Large intestine (tissue), 3 donors: ENCODE data around the gene MTA3. TPM values are rescaled to one million over a fixed set of nuclear protein-coding genes. Genes with fewer than 3 reads are reported as not detected.

Experiments
- DNase-seq, 2 donors: peaks; one replicate each; pipeline versions ENCODE4 v3.0.0 to v3.0.0-alpha.2; 2013
- H3K27ac ChIP-seq: one replicate; pipeline ENCODE4 v1.5.1; 2013; ENCODE audit warnings: low read length
- H3K27me3 ChIP-seq: 2 replicates; pipeline ENCODE4 v1.6.1; 2013; ENCODE audit warnings: low read length; ENCODE audit not compliant: control insufficient read depth, insufficient read depth
- H3K36me3 ChIP-seq: 2 replicates; pipeline ENCODE4 v1.6.1; 2013; ENCODE audit warnings: low read length; ENCODE audit not compliant: control insufficient read depth, insufficient read depth
- H3K4me1 ChIP-seq: one replicate; pipeline ENCODE4 v1.6.1; 2013; ENCODE audit warnings: low read length; ENCODE audit not compliant: control insufficient read depth, insufficient read depth
- H3K4me3 ChIP-seq: one replicate; pipeline ENCODE4 v1.5.1; 2013; ENCODE audit warnings: low read length
- H3K9me3 ChIP-seq: one replicate; pipeline ENCODE4 v1.6.1; 2013; ENCODE audit warnings: mild to moderate bottlenecking, low read depth, low read length, moderate library complexity; ENCODE audit not compliant: control insufficient read depth
- WGBS: methylation state at CpG from one replicate; pipeline ENCODE4 v1.1.5; 2013; ENCODE audit warnings: low lambda C conversion rate; ENCODE audit not compliant: insufficient coverage; 5-methylcytosine and 5-hydroxymethylcytosine counted together
- polyA plus RNA-seq: library from polyadenylated mRNA; unstranded; fragments of 120-200 nt; gene quantifications from one replicate; pipeline ENCODE4 v1.2.1, GENCODE V29; 2013

The MTA3 gene
- polyA plus RNA-seq, 1 donor: 34.0 TPM

GRCh38 chr2:42791606-42792005 is 223.2 kb downstream of the MTA3 start:
- peak overlapping the region; percentile 94 for H3K4me3 ChIP-seq
- H3K4me1 ChIP-seq: peaks cover 6% of the 10 kb centered on the region
- peak overlapping the region; percentile 99 for H3K27ac ChIP-seq
- H3K27me3 ChIP-seq: no peaks in the 10 kb centered on the region
- peaks cover 10% of the 10 kb centered on the region for H3K36me3 ChIP-seq
- no peak for DNase-seq
- H3K9me3 ChIP-seq: no peaks in the 10 kb centered on the region
- no CpG with 5 or more reads among the region's 4 CpGs for WGBS

GRCh38 chr2:42792087-42792582 is 223.7 kb downstream of the MTA3 start:
- no CpG with 5 or more reads among the region's 18 CpGs for WGBS
- Histone ChIP-seq H3K4me1 (peaks cover 6% of the 10 kb centered on the region), H3K36me3 (peaks cover 7% of the 10 kb centered on the region), H3K27ac (peak overlapping the region; percentile 99), H3K9me3 (no peaks in the 10 kb centered on the region), H3K27me3 (no peaks in the 10 kb centered on the region), H3K4me3 (peak overlapping the region; percentile 94)
- no peak for DNase-seq

GRCh38 chr2:42792583-42793333 is 224.3 kb downstream of the MTA3 start, which contains the start of gene HAAO:
Gene HAAO, minus strand, starts transcription at chr2:42792583. Its CDS starts 47 bp downstream, at chr2:42792536.
- Histone ChIP-seq H3K27me3 (no peaks in the 10 kb centered on the region), H3K4me3 (peak within 1 kb of the TSS; percentile 94), H3K27ac (peak within 1 kb of the TSS; percentile 99), H3K9me3 (no peaks in the 10 kb centered on the region), H3K4me1 (peaks cover 6% of the 10 kb centered on the region), H3K36me3 (peaks cover 6% of the 10 kb centered on the region)
- DNase-seq: peak; percentile 85 to 95
- WGBS: no CpG with 5 or more reads among the region's 75 CpGs

GRCh38 chr2:42793334-42794270 is 225.2 kb downstream of the MTA3 start:
- Histone ChIP-seq H3K4me1 (peaks cover 6% of the 10 kb centered on the region), H3K4me3 (peak overlapping the region; percentile 94), H3K27ac (peak overlapping the region; percentile 99), H3K36me3 (peaks cover 6% of the 10 kb centered on the region), H3K9me3 (no peaks in the 10 kb centered on the region), H3K27me3 (no peaks in the 10 kb centered on the region)
- peak in 1 of 2 donors; percentile 71 for DNase-seq
- WGBS: 34% methylated on average over 5 of the region's 22 CpGs

GRCh38 chr2:42794271-42795046 is 226.0 kb downstream of the MTA3 start:
- Histone ChIP-seq H3K4me3 (peak overlapping the region; percentile 94), H3K4me1 (peaks cover 6% of the 10 kb centered on the region)
- DNase-seq: peak; percentile 47 to 71

GRCh38 chr2:42795275-42795674 is 226.8 kb downstream of the MTA3 start:
- WGBS: 83% methylated on average over 2 of the region's 6 CpGs
- no peak for DNase-seq
- H3K36me3 ChIP-seq: peaks cover 3% of the 10 kb centered on the region
- H3K9me3 ChIP-seq: no peaks in the 10 kb centered on the region
- peak overlapping the region; percentile 99 for H3K27ac ChIP-seq
- H3K4me1 ChIP-seq: peaks cover 6% of the 10 kb centered on the region
- H3K4me3 ChIP-seq: peak overlapping the region; percentile 94
- no peaks in the 10 kb centered on the region for H3K27me3 ChIP-seq

More at GRCh38 chr2:42794271-42795046, 226.0 kb downstream of the MTA3 start:
- H3K36me3 ChIP-seq: peaks cover 3% of the 10 kb centered on the region
- H3K27me3 ChIP-seq: no peaks in the 10 kb centered on the region
- WGBS: 50% methylated on average over 2 of the region's 8 CpGs
- H3K9me3 ChIP-seq: no peaks in the 10 kb centered on the region
- peak overlapping the region; percentile 99 for H3K27ac ChIP-seq

- H3K4me1 ChIP-seq: peaks cover 6% of the 10 kb centered on the region
- peak overlapping the region; percentile 99 for H3K27ac ChIP-seq
- peak; percentile 35 to 73 for DNase-seq
- H3K36me3 ChIP-seq: peaks cover 3% of the 10 kb centered on the region
- no peaks in the 10 kb centered on the region for H3K9me3 ChIP-seq
- H3K27me3 ChIP-seq: no peaks in the 10 kb centered on the region
- no CpG with 5 or more reads among the region's 3 CpGs for WGBS
- H3K4me3 ChIP-seq: no peak overlapping the region
These were observed 227.4 kb downstream of the MTA3 start for GRCh38 chr2:42795841-42796301.

- Histone ChIP-seq H3K4me3 (no peak overlapping the region), H3K27me3 (no peaks in the 10 kb centered on the region), H3K9me3 (no peaks in the 10 kb centered on the region), H3K27ac (peak overlapping the region; percentile 99), H3K36me3 (peaks cover 3% of the 10 kb centered on the region), H3K4me1 (peaks cover 6% of the 10 kb centered on the region)
- 79% methylated on average over 3 of the region's 7 CpGs for WGBS
- DNase-seq: no peak
These were observed 228.2 kb downstream of the MTA3 start for GRCh38 chr2:42796427-42797248.

- no peak for DNase-seq
- peaks cover 3% of the 10 kb centered on the region for H3K4me1 ChIP-seq
- no peaks in the 10 kb centered on the region for H3K9me3 ChIP-seq
- no peak overlapping the region for H3K4me3 ChIP-seq
- no CpG with 5 or more reads among the region's 6 CpGs for whole genome bisulfite sequencing
- no peak overlapping the region for H3K27ac ChIP-seq
- peaks cover 3% of the 10 kb centered on the region for H3K36me3 ChIP-seq
- H3K27me3 ChIP-seq: no peaks in the 10 kb centered on the region
These were observed 228.8 kb downstream of the MTA3 start for GRCh38 chr2:42797281-42797680.
